GM12801 (cell line): ENCODE measurements around the gene TARS1.

Experiments used
- TF ChIP-seq, protein P1 (sequence below): IDR thresholded peaks from one replicate; pipeline ENCODE4 v1.5.1; 2011; ENCODE audit warnings: control low read depth; ENCODE audit not compliant: insufficient read length; ENCODE audit errors: extremely low read depth

Gene TARS1

GRCh38 chr5:33410221-33410620 is 30.5 kb upstream of the TARS1 start:
- TF ChIP-seq, protein P1, sequence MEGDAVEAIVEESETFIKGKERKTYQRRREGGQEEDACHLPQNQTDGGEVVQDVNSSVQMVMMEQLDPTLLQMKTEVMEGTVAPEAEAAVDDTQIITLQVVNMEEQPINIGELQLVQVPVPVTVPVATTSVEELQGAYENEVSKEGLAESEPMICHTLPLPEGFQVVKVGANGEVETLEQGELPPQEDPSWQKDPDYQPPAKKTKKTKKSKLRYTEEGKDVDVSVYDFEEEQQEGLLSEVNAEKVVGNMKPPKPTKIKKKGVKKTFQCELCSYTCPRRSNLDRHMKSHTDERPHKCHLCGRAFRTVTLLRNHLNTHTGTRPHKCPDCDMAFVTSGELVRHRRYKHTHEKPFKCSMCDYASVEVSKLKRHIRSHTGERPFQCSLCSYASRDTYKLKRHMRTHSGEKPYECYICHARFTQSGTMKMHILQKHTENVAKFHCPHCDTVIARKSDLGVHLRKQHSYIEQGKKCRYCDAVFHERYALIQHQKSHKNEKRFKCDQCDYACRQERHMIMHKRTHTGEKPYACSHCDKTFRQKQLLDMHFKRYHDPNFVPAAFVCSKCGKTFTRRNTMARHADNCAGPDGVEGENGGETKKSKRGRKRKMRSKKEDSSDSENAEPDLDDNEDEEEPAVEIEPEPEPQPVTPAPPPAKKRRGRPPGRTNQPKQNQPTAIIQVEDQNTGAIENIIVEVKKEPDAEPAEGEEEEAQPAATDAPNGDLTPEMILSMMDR: no peak

GRCh38 chr5:33411498-33411897 is 29.3 kb upstream of the TARS1 start:
- TF ChIP-seq, protein P1: no peak

DNA sequence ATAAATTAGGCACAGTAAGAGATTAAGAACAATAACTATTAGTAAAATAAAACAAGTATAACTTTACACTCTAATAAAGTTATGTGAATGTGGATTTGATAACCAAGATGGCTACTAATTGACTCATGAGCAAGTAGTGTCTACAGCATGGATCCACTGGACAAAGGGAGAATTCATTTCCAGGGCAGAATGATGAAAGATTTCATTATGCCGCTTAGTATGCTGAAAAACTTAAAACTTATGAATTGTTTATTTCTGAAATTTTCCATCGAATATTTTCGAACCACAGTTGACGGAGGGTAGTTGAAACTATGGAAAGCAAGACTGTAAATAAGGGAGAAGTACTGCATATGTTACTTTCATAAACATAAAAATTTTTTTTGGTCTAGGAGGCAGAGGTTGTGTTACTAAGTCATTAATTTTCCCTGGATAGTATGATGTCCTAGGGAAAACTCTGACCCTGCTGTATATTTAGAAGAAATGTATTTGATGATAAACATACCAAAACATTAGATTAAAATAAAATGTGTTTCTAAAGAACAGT is 24.9 kb upstream of the TARS1 start:
- TF ChIP-seq, protein P1: no peak

GRCh38 chr5:33417632-33418031 is 23.1 kb upstream of the TARS1 start:
- TF ChIP-seq, protein P1: no peak

- TF ChIP-seq, protein P1: no peak
Observed at GRCh38 chr5:33420946-33421345, 19.8 kb upstream of the TARS1 start.

DNA sequence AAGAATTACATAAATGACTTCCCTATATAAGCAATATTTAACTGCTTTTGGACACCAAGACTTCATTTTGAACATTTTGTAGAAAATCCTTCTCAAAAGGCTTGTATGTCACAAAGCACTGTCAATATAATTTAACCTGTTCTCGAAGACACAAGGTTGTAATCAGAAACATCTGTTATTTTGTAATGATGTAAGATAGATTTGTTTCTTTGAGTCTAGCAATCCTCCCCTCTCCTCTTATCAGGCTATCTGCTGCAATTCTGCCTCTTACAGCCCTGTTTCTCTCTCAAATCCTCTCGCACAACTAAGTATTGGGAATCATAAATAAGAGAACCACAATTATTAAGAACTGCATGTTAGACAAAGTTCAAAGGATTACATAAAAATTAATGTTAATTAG is 18.6 kb upstream of the TARS1 start:
- TF ChIP-seq, protein P1: no peak

DNA sequence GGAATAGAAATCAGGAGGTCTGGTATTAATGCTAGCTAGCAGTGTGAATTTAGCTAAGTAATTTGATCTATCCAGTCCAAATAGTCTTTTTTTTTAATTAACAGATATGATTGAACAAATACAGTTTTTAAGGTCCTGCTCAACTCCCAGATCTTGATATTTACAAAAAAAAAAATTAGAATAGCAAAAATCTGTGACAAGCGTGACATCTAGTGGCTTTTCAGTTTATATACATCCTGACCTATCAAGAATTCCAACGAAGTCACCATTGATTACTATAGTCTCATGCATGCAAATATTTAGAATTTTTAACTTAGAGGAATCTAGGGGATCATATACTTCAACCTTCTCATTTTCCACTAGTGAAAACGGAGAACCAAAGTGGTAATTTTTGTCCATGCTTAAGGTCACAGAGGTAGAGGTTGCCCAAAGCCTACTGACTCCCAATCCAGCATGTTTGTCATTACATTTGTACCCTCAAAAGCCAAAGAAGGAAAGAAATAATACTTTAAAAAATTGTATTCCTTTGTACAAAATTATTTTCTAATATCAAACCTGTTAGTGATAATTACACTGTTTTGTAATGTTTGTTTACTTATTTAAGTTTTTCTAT is 17.6 kb upstream of the TARS1 start:
- TF ChIP-seq, protein P1: no peak

DNA sequence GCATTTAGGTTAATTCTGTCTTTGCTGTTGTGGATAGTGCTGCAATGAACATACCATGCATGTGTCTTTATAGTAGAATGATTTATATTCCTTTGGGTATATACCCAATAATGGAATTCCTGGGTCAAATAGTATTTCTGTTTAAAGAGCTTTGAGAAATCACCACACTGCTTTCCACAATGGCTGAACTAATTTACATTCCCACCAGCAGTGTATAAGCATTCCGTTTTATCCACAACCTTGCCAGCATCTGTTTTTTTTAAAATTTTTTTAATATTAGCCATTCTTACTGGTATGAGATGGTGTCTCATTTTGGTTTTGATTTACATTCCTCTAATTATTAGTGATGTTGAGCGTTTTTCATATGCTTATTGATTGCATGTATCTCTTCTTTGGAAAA is 15.5 kb upstream of the TARS1 start:
- TF ChIP-seq, protein P1: no peak
